Natural killer cell treated with Interleukin-12 subunit alpha and Interleukin-12 subunit beta and Interleukin-15 and Interleukin-18, amount 100 ng/mL, for 72 hours (primary cell): ENCODE measurements around the gene ARHGAP15. TPM values are rescaled to one million over a fixed set of nuclear protein-coding genes. Genes with fewer than 3 reads are reported as not detected.

Experiments
- ATAC-seq, 2 donors: fragments of 150-1000 bp; cut with Tn5 transposase in 1 of 2; sonication (Bioruptor Pico), chemical (Tn5 transposase) in 1 of 2; 2 replicates each; pipeline ENCODE4 v1.10.0; 2021
- DNase-seq: peaks from one replicate; pipeline ENCODE4 v3.0.0; 2022; ENCODE audit warnings: low spot score
- H3K27ac Mint-ChIP-seq, 2 donors: 1 replicate in 1 of 2; 2 replicates in 1 of 2; pipeline ENCODE4 v1.8.0; 2022; ENCODE audit warnings: mixed read lengths in 2 of 2, mild to moderate bottlenecking in 1 of 2, moderate library complexity in 1 of 2
- H3K27me3 Mint-ChIP-seq, 2 donors: 1 replicate in 1 of 2; 2 replicates in 1 of 2; pipeline ENCODE4 v1.8.0; 2022; ENCODE audit warnings: mixed read lengths in 2 of 2
- H3K36me3 Mint-ChIP-seq: one replicate; pipeline ENCODE4 v1.8.0; 2022; ENCODE audit warnings: mixed read lengths
- H3K4me1 Mint-ChIP-seq, 2 donors: 1 replicate in 1 of 2; 2 replicates in 1 of 2; pipeline ENCODE4 v1.8.0; 2022; ENCODE audit warnings: low read depth in 2 of 2, mixed read lengths in 2 of 2, mild to moderate bottlenecking in 1 of 2
- H3K4me3 Mint-ChIP-seq: one replicate; pipeline ENCODE4 v1.8.0; 2022; ENCODE audit warnings: mixed read lengths
- H3K9me3 Mint-ChIP-seq: 2 replicates; pipeline ENCODE4 v1.8.0; 2022; ENCODE audit warnings: mixed read lengths
- total RNA-seq, 2 donors: library from RNA; stranded (reverse); gene quantifications; one replicate each; pipeline ENCODE4 v1.2.3, GENCODE V29; 2022

The ARHGAP15 gene
- total RNA-seq, 2 donors from 2014 or later: 80.6 to 133 TPM

GRCh38 chr2:143163499-143163898 lies 34.3 kb downstream of the ARHGAP15 start:
- peak overlapping the region in 1 of 2 donors; percentile 47 for H3K27ac Mint-ChIP-seq
- no peak for DNase-seq
- H3K36me3 Mint-ChIP-seq: peaks cover 14% of the 10 kb centered on the region
- no peak overlapping the region for H3K4me3 Mint-ChIP-seq
- peaks cover 55 to 75% of the 10 kb centered on the region in 2 donors for H3K4me1 Mint-ChIP-seq
- ATAC-seq: no peak
- no peaks in the 10 kb centered on the region for H3K9me3 Mint-ChIP-seq
- H3K27me3 Mint-ChIP-seq: no peaks in the 10 kb centered on the region

- Mint-ChIP-seq H3K4me3 (no peak overlapping the region), H3K27me3 (no peaks in the 10 kb centered on the region), H3K36me3 (peaks cover 14% of the 10 kb centered on the region), H3K4me1 (peaks cover 49 to 69% of the 10 kb centered on the region in 2 donors), H3K9me3 (no peaks in the 10 kb centered on the region), H3K27ac (peak overlapping the region; percentile 5 to 9)
- no peak for DNase-seq
- ATAC-seq: no peak
Measured at GRCh38 chr2:143165291-143165690, 36.1 kb downstream of the ARHGAP15 start.

- no peak for ATAC-seq
- Mint-ChIP-seq H3K4me3 (no peak overlapping the region), H3K36me3 (peaks cover 12% of the 10 kb centered on the region), H3K27me3 (no peaks in the 10 kb centered on the region), H3K9me3 (no peaks in the 10 kb centered on the region), H3K27ac (no peak overlapping the region), H3K4me1 (peaks cover 47 to 58% of the 10 kb centered on the region in 2 donors)
- no peak for DNase-seq
Measured at GRCh38 chr2:143169105-143169504, 39.9 kb downstream of the ARHGAP15 start.

GRCh38 chr2:143171817-143172216 lies 42.6 kb downstream of the ARHGAP15 start:
- no peak for DNase-seq
- Mint-ChIP-seq H3K4me1 (peaks cover 43 to 52% of the 10 kb centered on the region in 2 donors), H3K4me3 (no peak overlapping the region), H3K27ac (no peak overlapping the region), H3K27me3 (no peaks in the 10 kb centered on the region), H3K9me3 (no peaks in the 10 kb centered on the region), H3K36me3 (peaks cover 4% of the 10 kb centered on the region)
- ATAC-seq: no peak

GRCh38 chr2:143175438-143175837 lies 46.2 kb downstream of the ARHGAP15 start:
- Mint-ChIP-seq H3K36me3 (peaks cover 9% of the 10 kb centered on the region), H3K9me3 (peaks cover 3% of the 10 kb centered on the region), H3K4me1 (peaks cover 45 to 46% of the 10 kb centered on the region in 2 donors), H3K27ac (peak overlapping the region in 1 of 2 donors; percentile 42), H3K27me3 (no peaks in the 10 kb centered on the region), H3K4me3 (peak overlapping the region; percentile 65)
- ATAC-seq (peak in 1 of 2 donors; percentile 72), DNase-seq (no peak)

- Mint-ChIP-seq H3K27me3 (no peaks in the 10 kb centered on the region), H3K4me3 (peak overlapping the region; percentile 80), H3K9me3 (peaks cover 3% of the 10 kb centered on the region), H3K27ac (peak overlapping the region; percentile 84 to 85), H3K36me3 (peaks cover 12% of the 10 kb centered on the region), H3K4me1 (peaks cover 41 to 43% of the 10 kb centered on the region in 2 donors)
- DNase-seq: no peak
- ATAC-seq: no peak
Measured at GRCh38 chr2:143176606-143177005, 47.4 kb downstream of the ARHGAP15 start.

GRCh38 chr2:143177096-143177786 lies 48.0 kb downstream of the ARHGAP15 start:
- Mint-ChIP-seq H3K36me3 (peaks cover 13% of the 10 kb centered on the region), H3K4me3 (peak overlapping the region; percentile 80), H3K27me3 (no peaks in the 10 kb centered on the region), H3K9me3 (peaks cover 3% of the 10 kb centered on the region), H3K27ac (peak overlapping the region; percentile 84 to 85), H3K4me1 (peaks cover 41 to 45% of the 10 kb centered on the region in 2 donors)
- peak; percentile 59 to 82 for ATAC-seq
- DNase-seq: no peak

- H3K9me3 Mint-ChIP-seq: peaks cover 3% of the 10 kb centered on the region
- H3K27me3 Mint-ChIP-seq: no peaks in the 10 kb centered on the region
- H3K4me1 Mint-ChIP-seq: peaks cover 59% of the 10 kb centered on the region in 2 donors
- peaks cover 9% of the 10 kb centered on the region for H3K36me3 Mint-ChIP-seq
- DNase-seq (no peak), ATAC-seq (no peak)
- H3K4me3 Mint-ChIP-seq: no peak overlapping the region
- H3K27ac Mint-ChIP-seq: peak overlapping the region; percentile 3 to 38
Measured at GRCh38 chr2:143181494-143181893, 52.3 kb downstream of the ARHGAP15 start.

GRCh38 chr2:143182649-143183048 lies 53.4 kb downstream of the ARHGAP15 start:
- Mint-ChIP-seq H3K27ac (peak overlapping the region; percentile 8 to 38), H3K9me3 (peaks cover 3% of the 10 kb centered on the region), H3K36me3 (peaks cover 9% of the 10 kb centered on the region), H3K27me3 (no peaks in the 10 kb centered on the region), H3K4me3 (peak overlapping the region; percentile 15), H3K4me1 (peaks cover 61% of the 10 kb centered on the region in 2 donors)
- DNase-seq (no peak), ATAC-seq (no peak)

- Mint-ChIP-seq H3K9me3 (peaks cover 3% of the 10 kb centered on the region), H3K4me1 (peaks cover 58 to 61% of the 10 kb centered on the region in 2 donors), H3K36me3 (peaks cover 9% of the 10 kb centered on the region), H3K4me3 (peak overlapping the region; percentile 56), H3K27ac (peak overlapping the region in 1 of 2 donors; percentile 32), H3K27me3 (no peaks in the 10 kb centered on the region)
- DNase-seq (no peak), ATAC-seq (peak in 1 of 2 donors; percentile 85)
Measured at GRCh38 chr2:143183804-143184463, 54.7 kb downstream of the ARHGAP15 start.

- Mint-ChIP-seq H3K9me3 (no peaks in the 10 kb centered on the region), H3K36me3 (no peaks in the 10 kb centered on the region), H3K4me1 (peaks cover 47 to 50% of the 10 kb centered on the region in 2 donors), H3K27ac (no peak overlapping the region), H3K27me3 (no peaks in the 10 kb centered on the region), H3K4me3 (no peak overlapping the region)
- DNase-seq (no peak), ATAC-seq (no peak)
Measured at GRCh38 chr2:143186876-143187275, 57.7 kb downstream of the ARHGAP15 start.

- no peak overlapping the region for H3K27ac Mint-ChIP-seq
- ATAC-seq (no peak), DNase-seq (no peak)
- H3K27me3 Mint-ChIP-seq: no peaks in the 10 kb centered on the region
- no peak overlapping the region for H3K4me3 Mint-ChIP-seq
- peaks cover 28 to 34% of the 10 kb centered on the region in 2 donors for H3K4me1 Mint-ChIP-seq
- H3K9me3 Mint-ChIP-seq: no peaks in the 10 kb centered on the region
- no peaks in the 10 kb centered on the region for H3K36me3 Mint-ChIP-seq
Measured at GRCh38 chr2:143190431-143190830, 61.2 kb downstream of the ARHGAP15 start.

- Mint-ChIP-seq H3K36me3 (no peaks in the 10 kb centered on the region), H3K4me3 (no peak overlapping the region), H3K27ac (no peak overlapping the region), H3K9me3 (no peaks in the 10 kb centered on the region), H3K27me3 (no peaks in the 10 kb centered on the region), H3K4me1 (peaks cover 17 to 21% of the 10 kb centered on the region in 2 donors)
- no peak for DNase-seq
- ATAC-seq: no peak
Measured at GRCh38 chr2:143192106-143192505, 62.9 kb downstream of the ARHGAP15 start.

GRCh38 chr2:143192716-143193115 lies 63.5 kb downstream of the ARHGAP15 start:
- no peaks in the 10 kb centered on the region for H3K36me3 Mint-ChIP-seq
- no peak for ATAC-seq
- H3K27me3 Mint-ChIP-seq: no peaks in the 10 kb centered on the region
- peaks cover 13 to 16% of the 10 kb centered on the region in 2 donors for H3K4me1 Mint-ChIP-seq
- no peak for DNase-seq
- no peak overlapping the region for H3K27ac Mint-ChIP-seq
- no peak overlapping the region for H3K4me3 Mint-ChIP-seq
- no peaks in the 10 kb centered on the region for H3K9me3 Mint-ChIP-seq
